Tibial nerve (tissue), 4 donors: ENCODE results near the gene MMP17.

ENCODE experiments used
- EP300 ChIP-seq, 2 donors: sonication (generic); formaldehyde crosslinking; IDR thresholded peaks; one replicate each; pipeline ENCODE4 v1.6.1; 2017; ENCODE audit warnings: antibody characterized with exemption in 2 of 2, mild to moderate bottlenecking in 1 of 2
- POLR2A ChIP-seq, 2 donors: fragments of 450-650 bp; IDR thresholded peaks; one replicate each; pipeline ENCODE4 v1.6.1; 2017; ENCODE audit warnings: antibody characterized with exemption in 2 of 2, mild to moderate bottlenecking in 2 of 2, moderate library complexity in 2 of 2
- TF ChIP-seq, protein P1 (sequence below), 5 experiments: fragments of 200-600 bp in 3 of 5; fragments of 450-650 bp in 2 of 5; sonication (generic) in 3 of 5; IDR thresholded peaks; one replicate each; pipeline ENCODE4 v1.5.1; 2016 to 2019; ENCODE audit warnings: antibody characterized with exemption in 5 of 5, mild to moderate bottlenecking in 3 of 5, moderate library complexity in 2 of 5

DNA sequence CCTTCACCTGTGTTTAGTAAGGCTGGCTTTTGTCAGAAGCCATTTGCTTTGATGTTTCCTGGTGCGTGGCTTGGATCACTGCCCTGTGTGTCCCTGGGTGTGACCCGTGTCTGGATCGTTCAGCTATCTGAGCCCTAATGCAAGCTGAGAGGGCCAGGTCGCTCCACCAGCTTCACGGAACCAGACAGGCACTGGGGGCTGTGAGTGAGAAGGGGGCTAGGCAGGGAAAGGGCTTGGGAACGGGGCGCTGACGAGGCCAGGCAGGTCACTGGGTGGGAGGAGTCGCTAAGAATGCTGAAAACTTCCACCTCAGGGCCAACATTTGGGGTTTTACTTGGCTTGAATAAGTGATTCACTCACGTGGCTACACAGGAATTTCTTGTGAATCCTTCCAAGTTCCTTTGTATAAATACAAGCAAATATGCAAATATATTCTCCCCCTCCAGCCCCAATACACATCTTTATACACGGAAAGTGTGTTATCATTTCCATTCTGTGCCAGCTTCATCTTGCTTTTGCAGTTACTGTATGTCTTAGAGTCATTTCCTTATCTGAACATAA, 24.2 kb upstream of the MMP17 start:
- TF ChIP-seq, protein P1, sequence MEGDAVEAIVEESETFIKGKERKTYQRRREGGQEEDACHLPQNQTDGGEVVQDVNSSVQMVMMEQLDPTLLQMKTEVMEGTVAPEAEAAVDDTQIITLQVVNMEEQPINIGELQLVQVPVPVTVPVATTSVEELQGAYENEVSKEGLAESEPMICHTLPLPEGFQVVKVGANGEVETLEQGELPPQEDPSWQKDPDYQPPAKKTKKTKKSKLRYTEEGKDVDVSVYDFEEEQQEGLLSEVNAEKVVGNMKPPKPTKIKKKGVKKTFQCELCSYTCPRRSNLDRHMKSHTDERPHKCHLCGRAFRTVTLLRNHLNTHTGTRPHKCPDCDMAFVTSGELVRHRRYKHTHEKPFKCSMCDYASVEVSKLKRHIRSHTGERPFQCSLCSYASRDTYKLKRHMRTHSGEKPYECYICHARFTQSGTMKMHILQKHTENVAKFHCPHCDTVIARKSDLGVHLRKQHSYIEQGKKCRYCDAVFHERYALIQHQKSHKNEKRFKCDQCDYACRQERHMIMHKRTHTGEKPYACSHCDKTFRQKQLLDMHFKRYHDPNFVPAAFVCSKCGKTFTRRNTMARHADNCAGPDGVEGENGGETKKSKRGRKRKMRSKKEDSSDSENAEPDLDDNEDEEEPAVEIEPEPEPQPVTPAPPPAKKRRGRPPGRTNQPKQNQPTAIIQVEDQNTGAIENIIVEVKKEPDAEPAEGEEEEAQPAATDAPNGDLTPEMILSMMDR (IDR thresholded peaks at IDR 0.05) = no peak
- no peak for TF ChIP-seq POLR2A (IDR thresholded peaks at IDR 0.05)
- no peak for TF ChIP-seq EP300 (IDR thresholded peaks at IDR 0.05)
